ENCODE data around the gene NCF4.

The NCF4 gene

GRCh38 chr22:36865346-36865745, 4.5 kb downstream of the NCF4 start:
- no peak for DNase-seq

- no peak for DNase-seq
Measured at GRCh38 chr22:36867695-36868094, 6.9 kb downstream of the NCF4 start.

- DNase-seq: no peak
Measured at GRCh38 chr22:36868546-36869181, 7.9 kb downstream of the NCF4 start.

GRCh38 chr22:36870250-36870649, 9.4 kb downstream of the NCF4 start:
- no peak for DNase-seq

- no peak for DNase-seq
Measured at GRCh38 chr22:36871669-36872081, 10.9 kb downstream of the NCF4 start.

GRCh38 chr22:36872084-36872483, 11.3 kb downstream of the NCF4 start:
- DNase-seq: no peak

- no peak for DNase-seq
Measured at GRCh38 chr22:36872866-36873498, 12.2 kb downstream of the NCF4 start.

GRCh38 chr22:36873614-36874308, 13.0 kb downstream of the NCF4 start:
- no peak for DNase-seq

- no peak for DNase-seq
Measured at GRCh38 chr22:36874309-36874696, 13.5 kb downstream of the NCF4 start.

- no peak for DNase-seq
Measured at GRCh38 chr22:36874736-36875135, 13.9 kb downstream of the NCF4 start.

GRCh38 chr22:36875741-36876140, 14.9 kb downstream of the NCF4 start:
- no peak for DNase-seq

GRCh38 chr22:36879775-36880174, 19.0 kb downstream of the NCF4 start:
- no peak for DNase-seq

- no peak for DNase-seq
Measured at GRCh38 chr22:36881504-36882245, 20.9 kb downstream of the NCF4 start.

GRCh38 chr22:36884349-36885158, 23.7 kb downstream of the NCF4 start:
- no peak for DNase-seq

GRCh38 chr22:36885474-36885873, 24.7 kb downstream of the NCF4 start:
- DNase-seq: no peak

- DNase-seq: no peak
Measured at GRCh38 chr22:36886016-36886415, 25.2 kb downstream of the NCF4 start.

- no peak for DNase-seq
Measured at GRCh38 chr22:36887162-36887561, 26.4 kb downstream of the NCF4 start.

GRCh38 chr22:36891646-36892045, 30.8 kb downstream of the NCF4 start:
- no peak for DNase-seq

- DNase-seq: no peak
Measured at GRCh38 chr22:36892292-36892691, 31.5 kb downstream of the NCF4 start.

GRCh38 chr22:36893262-36893661, 32.5 kb downstream of the NCF4 start:
- no peak for DNase-seq

GRCh38 chr22:36894266-36894665, 33.5 kb downstream of the NCF4 start:
- no peak for DNase-seq

- DNase-seq: no peak
Measured at GRCh38 chr22:36897611-36898010, 36.8 kb downstream of the NCF4 start.

GRCh38 chr22:36898690-36899089, 37.9 kb downstream of the NCF4 start:
- no peak for DNase-seq

All from DMS79 (cell line).